ENCODE results near the gene TSPAN9. TPM values are rescaled to one million over a fixed set of nuclear protein-coding genes. Genes with fewer than 3 reads are reported as not detected.

The TSPAN9 gene
- polyA plus RNA-seq, 1 of the 3 experiments (the other 2 are of a cell fraction), result 34.9 TPM

- H3K4me3 ChIP-seq (ENCODE audit: low read depth in 2 of 2, low read length in 1 of 2), result no peak overlapping the region
Observed at GRCh38 chr12:3152892-3153291, 75.7 kb downstream of the TSPAN9 start.

More at GRCh38 chr12:3152892-3153291, 75.7 kb downstream of the TSPAN9 start:
- ChIA-PET CTCF (interaction anchor here (1.0 to 2.7 kb wide), 11 partner anchors 8 to 148 kb away, joined by 3 to 13 read pairs (median 7); no protein-coding TSS in a partner anchor), POLR2A (no interaction called here)
- H3K4me2 ChIP-seq, result no peak overlapping the region
- H3K9ac ChIP-seq, result no peak overlapping the region
- H3K36me3 ChIP-seq (replicated peaks in 1 of 2; ENCODE audit: control insufficient read depth in 1 of 2, insufficient read depth in 2 of 2, low read length in 1 of 2), result no peaks in the 10 kb centered on the region
- no peaks in the 10 kb centered on the region for H3K9me3 ChIP-seq
- H3F3A ChIP-seq (replicated peaks; ENCODE audit: insufficient read depth), result no peaks in the 10 kb centered on the region
- H4K20me1 ChIP-seq (ENCODE audit: insufficient read depth), result peaks cover 12% of the 10 kb centered on the region; the same call in 1 of the 2 replicates
- H2AFZ ChIP-seq (ENCODE audit: low read depth), result no peak overlapping the region
- no peaks in the 10 kb centered on the region for H3K27me3 ChIP-seq (ENCODE audit: insufficient read depth)
- TF ChIP-seq ELF1 (IDR thresholded peaks at IDR 0.05) (no peak), NRF1 (IDR thresholded peaks at IDR 0.05; ENCODE audit: low read depth, low read length) (no peak), MXI1 (IDR thresholded peaks at IDR 0.05; ENCODE audit: low read depth, low read length) (no peak), REST (IDR thresholded peaks at IDR 0.05; ENCODE audit: low read depth, low read length) (no peak), GABPA (IDR thresholded peaks at IDR 0.05; ENCODE audit: low read depth) (no peak), TAF1 (IDR thresholded peaks at IDR 0.05; ENCODE audit: borderline replicate concordance, low read depth, low read length) (no peak), PBX3 (IDR thresholded peaks at IDR 0.05) (no peak), ZBTB33 (IDR thresholded peaks at IDR 0.05; ENCODE audit: borderline replicate concordance, low read depth) (no peak), POLR2AphosphoS5 (IDR thresholded peaks at IDR 0.05; ENCODE audit: low read depth, low read length) (no peak), TEAD4 (IDR thresholded peaks at IDR 0.05; ENCODE audit: borderline replicate concordance, insufficient read depth) (no peak), RAD21 (IDR thresholded peaks at IDR 0.05; ENCODE audit: low read length) (no peak), CHD2 (IDR thresholded peaks at IDR 0.05; ENCODE audit: low read length, partially characterized antibody) (no peak), MAX (IDR thresholded peaks at IDR 0.05; ENCODE audit: low read depth) (no peak), YY1 (IDR thresholded peaks at IDR 0.05; ENCODE audit: low read depth) (no peak), FOXJ3 (CRISPR knock-in tag; IDR thresholded peaks at IDR 0.05) (no peak), IRF3 (IDR thresholded peaks at IDR 0.05; ENCODE audit: low read depth, low read length) (no peak), FOSL2 (IDR thresholded peaks at IDR 0.05; ENCODE audit: borderline replicate concordance, low read depth) (no peak), RCOR1 (IDR thresholded peaks at IDR 0.05; ENCODE audit: low read length) (no peak), USF1 (IDR thresholded peaks at IDR 0.05; ENCODE audit: borderline replicate concordance, low read depth) (no peak), SIN3A (IDR thresholded peaks at IDR 0.05; ENCODE audit: borderline replicate concordance, low read depth, low read length) (no peak)
- no peak overlapping the region for H3K27ac ChIP-seq (ENCODE audit: low read depth in 2 of 2, low read length in 1 of 2)
- no peaks in the 10 kb centered on the region for H3K9me2 ChIP-seq
- peaks cover 7 to 37% of the 10 kb centered on the region in 2 experiments; a peak in 3 of 4 replicates for H3K4me1 ChIP-seq (ENCODE audit: control insufficient read depth in 1 of 2, insufficient read depth in 2 of 2, low read depth in 1 of 2, low read length in 1 of 2)
- H3K79me2 ChIP-seq (ENCODE audit: insufficient read depth), result no peaks in the 10 kb centered on the region
- WGBS (ENCODE audit: low lambda C conversion rate), result 95% methylated on average over 8 of the region's 11 CpGs
- DNase-seq, result no peak

Data from SK-N-SH (cell line).